CD4-positive, alpha-beta T cell treated with Interleukin-21 for 1 hour (primary cell): Measurements from ENCODE around the gene IL12RB2.
A peak's percentile ranks its signal among the peaks of the same experiment; 100 is the strongest.

ENCODE experiments used
- DNase-seq: peaks from one replicate; pipeline ENCODE4 v3.0.0-alpha.2; 2020

IL12RB2 gene

GRCh38 chr1:67307251-67308060 is at the start of gene IL12RB2:
IL12RB2 (plus strand) TSS chr1:67307873; CDS start chr1:67320369, 12,496 bp downstream.
- DNase-seq: peak; percentile 39

- DNase-seq: peak; percentile 34
Observed at GRCh38 chr1:67261680-67262079, 46.0 kb upstream of the IL12RB2 start.

GRCh38 chr1:67262735-67263134 is 44.9 kb upstream of the IL12RB2 start:
- no peak for DNase-seq

- no peak for DNase-seq
Observed at GRCh38 chr1:67264152-67264551, 43.5 kb upstream of the IL12RB2 start.

- DNase-seq: peak; percentile 3
Observed at GRCh38 chr1:67264899-67265298, 42.8 kb upstream of the IL12RB2 start.

GRCh38 chr1:67269061-67269460 is 38.6 kb upstream of the IL12RB2 start:
- DNase-seq: no peak

GRCh38 chr1:67270541-67270940 is 37.1 kb upstream of the IL12RB2 start:
- no peak for DNase-seq

- DNase-seq: no peak
Observed at GRCh38 chr1:67273591-67273990, 34.1 kb upstream of the IL12RB2 start.

GRCh38 chr1:67274623-67275325 is 32.9 kb upstream of the IL12RB2 start:
- DNase-seq: peak; percentile 5

GRCh38 chr1:67280696-67281095 is 27.0 kb upstream of the IL12RB2 start:
- no peak for DNase-seq

GRCh38 chr1:67281244-67281643 is 26.4 kb upstream of the IL12RB2 start:
- no peak for DNase-seq

- DNase-seq: no peak
Observed at GRCh38 chr1:67285780-67286488, 21.7 kb upstream of the IL12RB2 start.

- DNase-seq: no peak
Observed at GRCh38 chr1:67290236-67290635, 17.4 kb upstream of the IL12RB2 start.

- no peak for DNase-seq
Observed at GRCh38 chr1:67294836-67295617, 12.6 kb upstream of the IL12RB2 start.

- no peak for DNase-seq
Observed at GRCh38 chr1:67298762-67299161, 8.9 kb upstream of the IL12RB2 start.

- DNase-seq: no peak
Observed at GRCh38 chr1:67299296-67299695, 8.4 kb upstream of the IL12RB2 start.

GRCh38 chr1:67300561-67300960 is 7.1 kb upstream of the IL12RB2 start:
- no peak for DNase-seq

- DNase-seq: no peak
Observed at GRCh38 chr1:67304023-67304422, 3.6 kb upstream of the IL12RB2 start.

GRCh38 chr1:67306547-67306946 is 1.1 kb upstream of the IL12RB2 start:
- no peak for DNase-seq

GRCh38 chr1:67308136-67308535 is 463 bp downstream of the IL12RB2 start:
- DNase-seq: no peak

- DNase-seq: no peak
Observed at GRCh38 chr1:67312615-67313014, 4.9 kb downstream of the IL12RB2 start.

- DNase-seq: no peak
Observed at GRCh38 chr1:67313934-67314671, 6.4 kb downstream of the IL12RB2 start.
